GM04503 (cell line): ENCODE measurements around the gene UBE2D2.
"Not testable (repeated sequence)": the region's sequence is repeated elsewhere in the genome, so short reads cannot be mapped to it uniquely, and the experiment has no call there.

ENCODE experiments used
- DNase-seq: peaks from one replicate; pipeline ENCODE4 v3.0.0-alpha.2; 2012; ENCODE audit warnings: low read depth

Gene UBE2D2

DNA sequence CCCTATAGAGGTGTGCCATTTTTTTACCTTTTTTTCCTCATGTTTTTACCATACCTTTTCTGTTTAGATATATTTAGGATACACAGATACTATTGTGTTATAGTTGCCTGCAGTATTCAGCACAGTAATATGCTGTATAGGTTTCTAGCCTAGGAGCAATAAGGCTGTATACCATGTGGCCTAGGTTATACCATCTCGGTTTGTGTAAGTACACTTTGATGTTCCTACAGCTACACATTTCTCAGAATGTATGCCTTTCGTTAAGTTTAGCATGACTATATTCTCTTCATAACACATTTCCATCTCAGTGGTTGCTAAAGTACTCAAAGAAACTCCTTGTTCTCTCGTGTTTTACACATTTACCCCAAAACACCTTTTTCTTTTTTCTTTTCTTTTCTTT, 23.0 kb downstream of the UBE2D2 start:
- no peak for DNase-seq

DNA sequence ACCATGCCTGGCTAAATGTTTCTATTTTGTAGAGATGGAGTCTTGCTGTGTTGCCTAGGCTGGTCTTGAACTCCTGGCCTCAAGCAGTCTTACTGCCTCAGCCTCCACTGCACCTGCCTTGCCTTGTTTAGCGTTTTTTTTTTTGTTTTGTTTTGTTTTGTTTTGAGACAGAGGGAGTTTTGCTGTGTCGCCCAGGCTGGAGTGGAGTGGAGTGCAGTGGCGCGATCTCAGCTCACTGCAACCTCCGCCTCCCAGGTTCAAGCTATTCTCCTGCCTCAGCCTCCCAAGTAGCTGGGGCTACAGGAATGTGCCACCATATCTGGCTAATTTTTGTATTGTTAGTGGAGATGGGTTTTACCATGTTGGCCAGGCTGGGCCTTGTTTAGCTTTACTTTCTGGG, 27.0 kb downstream of the UBE2D2 start:
- DNase-seq, result not testable (repeated sequence)

DNA sequence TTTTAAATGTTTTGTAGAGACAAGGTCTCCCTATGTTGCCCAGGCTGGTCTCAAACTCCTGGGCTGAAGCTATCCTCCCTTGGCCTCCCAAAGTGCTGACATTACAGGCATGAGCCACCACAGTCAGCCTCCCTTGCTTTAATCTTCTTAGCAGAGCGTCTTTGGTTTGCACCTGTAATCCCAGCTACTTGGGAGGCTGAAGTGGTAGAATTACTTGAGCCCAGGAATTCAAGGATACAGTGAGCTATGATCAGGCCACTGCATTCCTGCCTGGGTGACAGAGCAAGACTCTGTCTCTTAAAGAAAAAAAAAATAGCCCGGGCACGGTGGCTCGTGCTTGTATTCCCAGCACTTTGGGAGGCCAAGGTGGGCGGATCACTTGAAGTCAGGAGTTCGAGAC, 27.8 kb downstream of the UBE2D2 start:
- no peak for DNase-seq

DNA sequence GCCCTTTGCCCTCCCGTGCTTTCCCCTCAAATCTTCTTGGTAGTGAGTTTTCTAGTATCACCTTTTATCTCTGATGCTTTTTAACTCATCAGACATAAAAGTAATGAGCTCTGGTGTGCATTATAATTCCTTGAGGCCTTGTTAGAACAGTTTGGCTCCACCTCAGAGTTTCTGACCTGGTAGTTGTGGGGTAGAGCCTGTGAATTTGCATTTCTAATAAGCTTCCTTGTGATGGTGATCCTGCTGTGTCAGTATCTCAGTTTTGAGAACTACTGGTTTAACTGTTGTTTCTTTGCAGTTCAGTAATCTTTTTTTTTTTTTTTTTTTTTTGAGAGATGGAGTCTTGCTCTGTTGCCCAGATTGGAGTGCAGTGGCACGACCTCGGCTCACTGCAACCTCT, 31.1 kb downstream of the UBE2D2 start:
- no peak for DNase-seq

DNA sequence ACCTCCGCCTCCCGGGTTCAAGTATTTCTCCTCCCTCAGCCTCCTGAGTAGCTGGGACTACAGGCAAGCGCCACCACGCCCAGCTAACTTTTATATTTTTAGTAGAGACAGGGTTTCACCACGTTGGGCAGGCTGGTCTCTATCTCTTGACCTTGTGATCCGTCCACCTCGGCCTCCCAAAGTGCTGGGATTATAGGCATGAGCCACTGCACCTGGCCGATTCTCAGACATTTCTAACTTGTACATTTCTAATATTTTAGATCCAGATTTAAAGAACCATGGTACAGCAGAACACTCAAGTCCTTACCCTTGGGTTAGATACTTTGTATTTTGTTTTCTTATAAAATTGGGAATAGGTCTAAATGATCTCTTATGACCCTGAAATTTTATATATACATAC, 31.9 kb downstream of the UBE2D2 start:
- not testable (repeated sequence) for DNase-seq

DNA sequence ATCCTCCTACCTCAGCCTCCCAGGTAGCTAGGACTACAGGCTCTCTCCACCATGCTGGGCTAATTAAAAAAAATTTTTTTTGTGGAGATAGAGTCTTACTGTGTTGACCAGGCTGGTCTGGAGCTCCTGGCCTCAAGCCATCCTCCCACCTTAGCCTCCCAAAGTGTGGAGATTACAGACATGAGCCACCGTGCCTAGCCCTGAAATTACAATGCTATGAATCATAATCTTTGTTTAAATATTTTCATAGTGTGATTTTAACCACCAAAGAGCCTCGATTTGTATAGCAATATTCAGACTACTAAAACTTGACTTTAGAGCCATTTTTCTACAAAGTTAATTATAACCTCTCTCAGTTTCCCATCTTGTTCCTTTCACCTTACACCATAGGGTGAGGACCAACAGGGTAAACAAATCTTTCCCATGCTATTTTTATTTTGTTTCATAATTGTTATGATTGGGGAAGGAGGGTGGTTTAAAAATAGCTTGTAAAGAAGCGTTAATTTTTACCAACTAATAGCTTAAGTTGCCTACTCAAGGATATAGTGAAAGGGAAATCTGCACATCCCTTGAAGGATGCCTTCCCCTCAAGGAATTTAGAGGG, 32.7 kb downstream of the UBE2D2 start:
- no peak for DNase-seq

DNA sequence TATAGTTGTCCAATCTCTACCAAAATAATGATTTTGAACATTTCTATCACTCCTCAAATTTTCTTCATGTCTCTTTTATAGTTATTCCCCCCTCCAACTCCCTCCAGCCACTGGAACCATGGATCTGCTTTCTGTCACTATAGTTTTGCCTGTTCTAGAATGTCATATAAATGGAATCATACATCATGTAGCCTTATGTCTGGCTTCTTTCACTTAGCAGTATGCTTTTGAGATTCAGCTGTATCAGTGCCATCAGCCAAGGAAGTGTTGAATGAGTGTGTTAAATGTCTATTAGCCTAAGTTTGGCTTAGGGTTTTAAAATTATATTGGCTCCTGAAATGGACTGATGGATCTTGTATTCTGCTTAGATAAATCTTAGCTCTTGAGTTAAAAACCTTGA, 36.0 kb downstream of the UBE2D2 start:
- no peak for DNase-seq

DNA sequence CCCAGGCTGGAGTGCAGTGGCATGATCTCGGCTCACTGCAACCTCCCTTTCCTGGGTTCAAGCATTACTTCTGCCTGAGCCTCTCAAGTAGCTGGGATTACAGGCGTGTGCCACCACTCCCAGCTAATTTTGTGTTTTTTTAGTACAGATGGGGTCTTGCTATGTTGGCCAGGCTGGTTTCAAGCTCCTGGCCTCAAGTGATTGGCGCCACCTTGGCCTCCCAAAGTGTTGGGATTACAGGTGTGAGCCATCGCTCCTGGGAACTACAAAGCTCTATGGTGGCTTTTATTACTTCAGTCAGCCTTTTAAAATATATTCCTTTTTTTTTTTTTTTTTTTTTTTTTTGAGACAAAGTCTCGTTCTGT, 37.4 kb downstream of the UBE2D2 start:
- not testable (repeated sequence) for DNase-seq

DNA sequence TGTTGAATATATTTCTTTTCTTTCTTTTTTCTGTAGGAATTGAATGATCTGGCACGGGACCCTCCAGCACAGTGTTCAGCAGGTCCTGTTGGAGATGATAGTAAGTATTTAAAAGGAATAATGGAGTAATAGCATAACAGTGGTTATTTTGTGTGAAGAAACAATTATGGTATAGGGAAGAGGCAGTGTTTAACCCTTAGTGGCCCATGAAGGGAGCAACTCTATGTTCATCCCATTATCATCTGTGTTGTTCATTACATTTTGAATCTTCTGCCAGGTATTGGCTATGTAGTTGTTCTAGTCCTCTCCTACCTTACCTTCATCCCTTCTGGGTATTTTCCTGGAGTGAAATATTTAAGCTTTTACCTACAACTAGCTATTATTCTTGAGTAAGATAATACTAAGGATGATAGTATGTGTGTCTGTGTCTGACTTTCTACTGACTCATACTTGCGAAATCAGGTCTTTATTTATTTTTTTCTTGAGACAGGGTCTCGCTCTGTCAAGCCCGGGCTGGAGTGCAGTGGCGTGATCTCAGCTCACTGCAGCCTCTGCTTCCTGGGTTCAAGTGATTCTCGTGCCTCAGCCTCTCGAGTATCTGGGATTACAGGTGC, 39.3 kb downstream of the UBE2D2 start:
- no peak for DNase-seq

DNA sequence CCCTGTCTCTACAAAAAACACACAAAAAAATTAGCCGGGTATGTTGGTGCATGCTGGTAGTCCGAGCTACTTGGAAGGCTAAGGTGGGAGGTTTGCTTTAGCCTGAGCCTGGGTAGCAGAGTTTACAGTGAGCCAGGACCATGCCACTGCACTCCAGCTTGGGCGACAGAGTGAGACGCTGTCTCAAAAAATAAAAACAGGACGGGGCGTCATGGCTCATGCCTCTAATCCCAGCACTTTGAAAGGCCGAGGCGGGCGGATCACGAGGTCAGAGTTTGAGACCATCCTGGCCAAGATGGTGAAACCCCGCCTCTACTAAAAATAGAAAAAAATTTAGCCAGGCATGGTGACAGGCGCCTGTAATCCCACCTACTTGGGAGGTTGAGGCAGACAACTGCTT, 40.3 kb downstream of the UBE2D2 start:
- DNase-seq, result no peak

DNA sequence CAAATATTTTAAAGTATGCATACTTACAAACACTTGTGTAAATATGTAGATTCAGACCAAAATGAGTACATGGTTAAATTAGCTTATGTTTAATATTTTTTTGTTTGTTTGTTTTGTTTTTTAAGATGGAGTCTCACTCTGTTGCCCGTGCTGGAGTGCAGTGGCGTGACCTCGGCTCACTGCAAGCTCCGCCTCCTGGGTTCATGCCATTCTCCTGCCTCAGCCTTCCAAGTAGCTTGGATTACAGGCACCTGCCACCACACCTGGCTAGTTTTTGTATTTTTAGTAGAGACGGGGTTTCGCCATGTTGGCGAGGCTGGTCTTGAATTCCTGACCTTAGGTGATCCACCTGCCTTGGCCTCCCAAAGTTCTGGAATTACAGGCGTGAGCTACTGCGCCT, 40.8 kb downstream of the UBE2D2 start:
- DNase-seq, result not testable (repeated sequence)

DNA sequence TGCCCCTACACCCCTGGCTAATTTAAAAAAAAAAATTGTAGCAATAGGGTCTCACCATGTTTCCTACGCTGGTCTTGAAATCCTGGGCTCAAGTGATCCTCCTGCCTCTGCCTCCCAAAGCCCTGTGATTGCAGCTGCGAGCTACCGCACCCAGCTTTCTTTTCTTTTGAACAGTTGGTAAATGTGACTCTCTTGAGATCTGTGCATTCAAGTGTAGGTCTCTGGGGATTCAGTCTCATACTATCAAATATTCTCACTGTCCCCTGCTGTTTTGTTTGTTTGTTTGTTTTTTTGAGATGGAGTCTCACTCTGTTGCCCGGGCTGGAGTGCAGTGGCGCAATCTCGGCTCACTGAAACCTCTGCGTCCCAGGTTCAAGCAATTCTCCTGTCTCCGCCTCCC, 44.7 kb downstream of the UBE2D2 start:
- no peak for DNase-seq

DNA sequence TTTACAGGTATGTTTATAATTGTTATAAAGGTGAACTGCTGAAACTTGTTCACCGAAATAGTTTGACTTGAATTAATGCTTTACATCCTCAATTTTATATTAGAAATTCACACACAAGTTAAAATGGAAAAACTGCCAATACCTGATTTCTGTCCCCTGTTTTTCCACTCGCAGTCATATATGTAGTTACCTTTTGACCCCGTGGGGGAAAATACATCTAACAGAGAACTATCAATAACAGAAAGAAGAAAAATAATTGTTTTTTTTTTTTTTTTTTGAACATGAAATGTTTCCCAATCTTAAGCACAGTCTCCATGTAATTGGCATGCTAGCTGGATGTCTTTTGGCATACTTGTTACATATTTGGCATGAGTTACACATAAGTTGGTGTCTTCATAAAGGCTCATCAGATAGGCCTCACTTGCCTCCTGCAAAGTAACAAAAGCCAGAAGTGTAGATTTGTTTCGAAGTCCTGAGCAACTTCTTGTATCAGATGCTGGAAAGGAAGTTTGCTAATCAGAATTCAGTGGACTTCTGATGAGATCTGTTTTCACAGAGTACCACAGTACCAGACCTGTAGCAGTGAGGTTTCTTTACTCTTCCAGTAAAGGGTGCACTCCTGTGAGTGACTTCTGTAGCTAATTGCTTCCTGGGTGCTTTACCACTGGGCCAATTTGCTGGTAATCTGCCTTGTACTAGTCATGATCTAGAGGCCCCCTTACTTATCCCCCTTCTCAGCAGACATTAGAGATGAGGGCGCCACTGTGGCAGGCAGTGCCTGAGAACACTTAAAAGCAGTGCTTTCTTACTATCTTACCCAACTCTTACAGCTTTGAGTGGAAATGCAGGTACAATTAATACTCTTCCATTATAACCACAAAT, 50.8 kb downstream of the UBE2D2 start:
- no peak for DNase-seq

DNA sequence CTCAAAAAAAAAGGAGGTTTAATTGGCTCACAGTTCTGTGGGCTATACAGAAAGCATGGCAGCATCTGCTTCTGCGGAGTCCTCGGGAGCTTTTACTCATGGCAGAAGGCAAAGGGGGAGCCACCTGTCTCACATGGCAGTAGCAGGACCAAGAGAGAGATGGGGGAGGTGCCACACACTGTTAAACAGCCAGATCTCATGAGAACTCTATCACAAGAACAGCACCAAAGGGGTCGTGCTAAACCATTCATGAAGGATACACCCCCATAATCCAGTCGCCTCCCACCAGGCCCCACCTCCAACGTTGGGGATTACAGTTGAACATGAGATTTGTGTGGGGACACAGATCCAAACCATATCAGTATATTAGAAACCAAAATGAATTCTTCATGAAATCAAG, 58.7 kb downstream of the UBE2D2 start:
- DNase-seq, result no peak

DNA sequence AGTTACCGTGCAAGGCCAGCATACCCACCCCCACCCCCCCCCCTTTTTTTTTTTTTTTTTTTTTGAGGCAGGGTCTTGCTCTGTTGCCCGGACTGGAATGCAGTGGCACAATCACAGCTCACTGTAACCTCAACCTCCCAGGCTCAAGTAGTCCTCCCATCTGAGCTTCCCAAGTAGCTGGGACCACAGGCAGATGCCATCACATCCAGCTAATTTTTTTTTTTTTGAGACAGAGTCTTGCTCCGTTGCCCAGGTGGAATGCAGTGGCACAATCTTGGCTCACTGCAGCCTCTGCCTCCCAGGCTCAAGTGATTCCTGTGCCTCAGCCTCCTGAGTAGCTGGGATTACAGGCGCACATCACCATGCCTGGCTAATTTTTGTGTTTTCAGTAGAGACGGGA, 64.3 kb downstream of the UBE2D2 start:
- not testable (repeated sequence) for DNase-seq

DNA sequence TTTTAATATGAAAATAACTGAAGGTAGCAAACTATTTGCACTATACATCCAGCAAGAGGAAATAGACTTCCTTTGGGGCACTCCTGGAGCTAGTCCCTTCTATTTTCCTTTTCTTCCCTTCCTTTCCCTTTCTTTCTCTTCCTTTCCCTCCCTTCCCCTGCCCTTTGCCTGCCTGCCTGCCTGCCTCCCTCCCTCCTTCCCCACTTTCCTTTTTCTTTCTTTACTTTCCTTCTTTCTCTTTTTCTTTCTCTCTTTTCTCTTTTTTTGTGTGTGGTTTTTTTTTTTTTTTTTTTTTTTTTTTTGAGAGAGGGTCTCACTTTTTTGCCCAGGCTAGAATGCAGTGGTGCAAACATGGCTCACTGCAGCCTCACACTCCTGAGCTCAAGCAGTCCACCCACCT, 69.7 kb downstream of the UBE2D2 start:
- DNase-seq, result no peak

DNA sequence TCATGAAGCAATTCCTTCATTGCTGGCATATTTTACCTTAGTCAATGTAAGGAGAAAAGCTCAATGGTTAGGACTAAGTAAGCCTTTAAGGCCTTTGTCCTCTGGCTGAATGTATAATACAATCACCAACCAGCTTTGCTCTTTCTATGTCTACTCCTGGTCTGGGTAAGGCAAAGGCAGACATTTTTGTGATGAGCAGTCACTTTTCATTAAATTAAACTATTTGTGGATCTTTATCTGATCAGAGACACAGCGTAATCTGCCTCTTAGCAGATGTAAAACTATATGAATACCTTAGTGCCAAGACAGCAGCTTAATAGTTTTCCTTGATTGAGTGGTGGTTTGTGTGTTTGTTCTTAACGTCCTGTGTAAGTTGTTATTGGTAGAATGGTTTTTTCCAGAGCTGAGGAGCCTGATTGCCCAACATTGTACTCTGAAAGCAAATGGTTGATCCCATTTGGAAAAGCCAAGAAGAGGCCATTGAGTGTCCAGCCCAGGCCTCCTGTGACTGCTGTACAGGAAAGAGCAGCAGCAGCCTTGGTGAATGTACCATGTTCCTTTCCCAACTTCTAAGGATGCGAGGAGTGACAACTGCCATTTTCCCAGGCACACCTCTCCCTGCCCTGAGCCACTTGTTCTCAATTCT, 70.5 kb downstream of the UBE2D2 start:
- no peak for DNase-seq

DNA sequence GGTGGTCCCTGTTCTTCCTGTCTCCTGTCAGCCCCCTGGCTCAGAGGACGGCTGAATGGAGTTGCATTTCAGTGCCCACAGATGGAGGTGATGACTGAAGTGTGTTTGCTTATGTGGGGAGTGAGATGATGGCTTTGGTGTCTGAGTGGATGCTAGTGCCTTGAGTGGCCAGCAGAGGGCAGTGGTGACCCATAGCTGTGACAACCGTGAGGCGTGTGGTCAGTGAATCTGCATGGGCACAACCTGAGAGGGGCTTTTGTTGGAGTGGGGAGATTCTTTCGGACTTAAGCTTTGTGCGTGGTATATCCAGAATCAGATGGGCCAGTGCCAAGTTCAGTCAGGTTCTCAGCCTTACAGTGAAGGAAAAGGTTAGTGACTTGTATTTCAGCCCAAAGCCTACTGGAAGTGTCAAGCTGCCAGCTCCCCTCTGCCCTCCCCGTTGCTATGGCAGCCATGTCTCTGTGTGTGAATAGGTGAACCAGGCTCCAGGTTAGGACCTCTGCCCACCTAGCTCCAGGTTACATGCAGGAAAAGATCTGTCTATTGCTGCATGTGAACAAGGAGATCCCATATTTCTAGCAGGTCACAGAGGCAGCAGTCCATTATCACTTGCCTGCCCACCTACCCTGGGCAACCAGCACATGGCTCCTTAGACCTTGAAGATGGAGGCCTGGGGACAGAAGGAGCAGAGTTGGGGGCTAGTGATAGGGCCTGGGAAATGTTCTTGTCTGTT, 72.3 kb downstream of the UBE2D2 start:
- no peak for DNase-seq

DNA sequence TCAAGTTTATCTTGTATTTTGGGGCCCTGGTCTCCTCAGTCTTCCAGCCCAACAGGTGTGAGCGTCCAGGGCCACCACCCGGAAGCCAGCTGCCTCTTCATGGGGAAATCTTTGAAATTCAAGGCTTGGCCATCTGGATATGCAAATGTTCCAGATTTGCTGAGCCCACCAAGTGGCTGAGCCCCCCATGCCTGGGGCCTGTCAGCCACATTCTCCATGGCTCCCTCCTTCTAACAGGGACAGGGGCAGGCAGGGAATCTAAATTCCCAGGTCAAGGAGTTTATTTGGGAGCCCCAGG, 72.8 kb downstream of the UBE2D2 start:
- DNase-seq, result no peak

DNA sequence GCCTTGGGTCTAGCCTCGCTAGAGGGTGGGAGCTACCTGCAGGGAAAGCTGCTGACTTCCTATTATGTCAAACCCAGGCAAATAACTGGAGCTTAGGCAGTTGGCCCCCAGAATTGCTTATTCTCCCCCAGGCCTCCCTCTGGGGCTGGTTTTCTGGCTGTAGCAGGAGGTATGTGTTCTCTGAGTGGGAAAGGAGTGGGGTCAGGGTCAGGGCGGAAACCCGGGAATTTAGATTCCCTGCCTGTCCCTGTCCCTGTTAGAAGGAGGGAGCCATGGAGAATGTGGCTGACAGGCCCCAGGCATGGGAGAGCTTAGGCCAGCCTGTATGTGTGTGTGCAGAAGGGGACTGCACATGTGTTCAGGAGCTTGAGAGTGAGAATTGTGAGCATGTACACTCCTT, 73.4 kb downstream of the UBE2D2 start:
- no peak for DNase-seq

DNA sequence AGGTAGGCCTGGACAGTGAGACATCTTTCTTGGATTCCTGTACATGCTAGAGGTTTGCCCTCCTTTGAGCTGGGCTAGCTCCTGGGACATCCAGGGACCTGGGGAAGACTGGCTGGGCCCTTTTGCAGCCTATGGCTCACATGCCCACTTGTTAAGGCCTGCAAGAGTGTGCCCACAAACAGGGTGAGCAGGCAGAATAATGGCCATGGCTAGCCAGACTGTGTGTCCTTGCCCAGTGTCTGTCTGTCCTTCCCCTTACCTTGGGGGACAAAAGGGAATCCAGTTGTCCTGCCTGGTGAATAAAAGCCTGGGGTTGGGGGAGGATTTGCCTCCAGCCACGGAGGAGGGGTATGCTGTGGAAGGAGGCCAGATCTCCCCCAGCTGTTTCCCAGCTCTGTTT, 74.1 kb downstream of the UBE2D2 start:
- no peak for DNase-seq

DNA sequence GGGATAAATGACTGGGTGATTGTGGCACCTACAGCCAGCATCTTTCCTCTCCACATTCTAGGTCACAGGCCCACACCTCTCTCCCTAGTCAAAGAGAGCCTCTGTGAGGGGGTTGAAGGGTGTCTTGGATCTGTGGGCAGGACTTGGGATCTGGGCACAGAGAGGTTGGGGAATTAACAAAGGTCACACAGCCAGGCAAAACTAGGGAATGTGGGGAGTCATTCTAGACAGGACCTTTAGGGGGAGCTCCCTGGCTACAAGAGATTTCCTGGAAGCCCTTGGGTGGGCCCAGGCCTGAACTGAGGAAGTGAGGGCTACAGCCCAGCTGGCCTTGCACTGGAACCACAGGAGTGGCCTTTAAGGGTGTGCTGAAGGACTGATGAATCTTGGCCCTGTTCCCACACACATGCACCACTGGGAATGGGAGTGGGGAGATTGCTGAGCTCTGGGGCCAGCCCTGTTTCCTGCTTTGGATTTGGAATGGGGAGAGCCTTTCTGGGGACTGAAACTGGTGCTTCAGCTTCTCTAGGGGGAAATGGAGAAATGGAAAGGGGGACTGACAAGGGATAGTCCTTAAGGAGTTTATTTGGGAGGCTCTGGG, 74.6 kb downstream of the UBE2D2 start:
- DNase-seq, result peak; percentile 83
